Smooth muscle cell (in vitro differentiated cells): ENCODE results near the gene SKOR2. TPM values are rescaled to one million over a fixed set of nuclear protein-coding genes. Genes with fewer than 3 reads are reported as not detected.

ENCODE experiments used
- DNase-seq: peaks from one replicate; lab custom pipeline; 2025; ENCODE audit not compliant: unreplicated experiment; lab: John Stamatoyannopoulos, UW
- H2AFZ ChIP-seq: fragments of 200-600 bp; sonication (generic); 2 replicates; pipeline ENCODE4 v1.6.0; 2016; ENCODE audit warnings: antibody characterized with exemption, low read depth, mild to moderate bottlenecking
- H3F3A ChIP-seq: fragments of 200-600 bp; sonication (generic); 2 replicates; pipeline ENCODE4 v1.6.0; 2017; ENCODE audit warnings: antibody characterized with exemption, low read depth
- H3K27ac ChIP-seq: fragments of 200-600 bp; sonication (generic); 2 replicates; pipeline ENCODE4 v1.5.1; 2016; ENCODE audit warnings: low read depth, mild to moderate bottlenecking
- H3K27me3 ChIP-seq: fragments of 200-600 bp; sonication (generic); 2 replicates; pipeline ENCODE4 v1.6.1; 2016; ENCODE audit warnings: low read depth, mild to moderate bottlenecking
- H3K36me3 ChIP-seq: fragments of 200-600 bp; sonication (generic); 2 replicates; pipeline ENCODE4 v1.5.1; 2016; ENCODE audit warnings: low read depth
- H3K4me1 ChIP-seq: fragments of 200-600 bp; sonication (generic); 2 replicates; pipeline ENCODE4 v1.5.1; 2016; ENCODE audit warnings: low read depth
- H3K4me2 ChIP-seq: fragments of 200-600 bp; sonication (generic); 2 replicates; pipeline ENCODE4 v1.6.0; 2016; ENCODE audit warnings: mild to moderate bottlenecking
- H3K4me3 ChIP-seq: fragments of 200-600 bp; sonication (generic); 2 replicates; pipeline ENCODE4 v1.5.1; 2016; ENCODE audit warnings: mild to moderate bottlenecking
- H3K79me2 ChIP-seq: fragments of 200-600 bp; sonication (generic); 2 replicates; pipeline ENCODE4 v1.6.0; 2016; ENCODE audit warnings: low read depth, mild to moderate bottlenecking
- H3K9ac ChIP-seq: fragments of 200-600 bp; sonication (generic); 2 replicates; pipeline ENCODE4 v1.6.0; 2016; ENCODE audit warnings: low read depth
- H3K9me3 ChIP-seq: fragments of 200-600 bp; sonication (generic); replicated peaks from 2 replicates; pipeline ENCODE4 v1.5.1; 2016; ENCODE audit warnings: low read depth
- H4K20me1 ChIP-seq: fragments of 200-600 bp; sonication (generic); 2 replicates; pipeline ENCODE4 v1.6.0; 2016; ENCODE audit warnings: low read depth
- CTCF ChIP-seq: fragments of 200-600 bp; sonication (generic); IDR thresholded peaks from 2 replicates; pipeline ENCODE4 v1.5.1; 2017; ENCODE audit warnings: borderline replicate concordance, mild to moderate bottlenecking, antibody characterized with exemption; ENCODE audit not compliant: insufficient read depth, poor library complexity, severe bottlenecking
- WGBS: methylation state at CpG from one replicate; pipeline ENCODE4 v1.1.7; 2016; ENCODE audit warnings: low lambda C conversion rate; 5-methylcytosine and 5-hydroxymethylcytosine counted together
- polyA plus RNA-seq: library from polyadenylated mRNA; unstranded; fragments of >200 nt; fragmentation: Nextera tagmentation; extraction: Ambion mirVana; gene quantifications from 2 replicates; pipeline ENCODE4 v1.2.1, GENCODE V29; 2016
- total RNA-seq: library from RNA; depleted of rRNA; stranded (reverse); fragments of >200 nt; gene quantifications from 2 replicates; pipeline ENCODE4 v1.2.3, GENCODE V29; 2014

Gene SKOR2
- total and polyA plus RNA-seq, 2 experiments from 2014 or later: not detected

- Histone ChIP-seq H4K20me1 (no peaks in the 10 kb centered on the region), H3K27me3 (peaks cover 99% of the 10 kb centered on the region), H3K9ac (no peak overlapping the region), H2AFZ (no peak overlapping the region), H3K4me2 (no peak overlapping the region), H3K79me2 (no peaks in the 10 kb centered on the region), H3K4me1 (peaks cover 11% of the 10 kb centered on the region), H3F3A (no peaks in the 10 kb centered on the region), H3K36me3 (no peaks in the 10 kb centered on the region), H3K9me3 (no peaks in the 10 kb centered on the region), H3K27ac (no peak overlapping the region), H3K4me3 (no peak overlapping the region)
- TF ChIP-seq CTCF: no peak
- 11% methylated on average over 26 of the region's 26 CpGs for WGBS
- no peak for DNase-seq
Observed at GRCh38 chr18:47250391-47251046, 941 bp downstream of the SKOR2 start.

GRCh38 chr18:47249314-47249981 is 2.0 kb downstream of the SKOR2 start:
- DNase-seq: no peak
- Histone ChIP-seq H3K4me2 (no peak overlapping the region), H2AFZ (no peak overlapping the region), H3K4me1 (peaks cover 11% of the 10 kb centered on the region), H3K27me3 (peaks cover 99% of the 10 kb centered on the region), H3K9me3 (no peaks in the 10 kb centered on the region), H3K27ac (no peak overlapping the region), H3K79me2 (no peaks in the 10 kb centered on the region), H3F3A (no peaks in the 10 kb centered on the region), H3K9ac (no peak overlapping the region), H3K36me3 (no peaks in the 10 kb centered on the region), H4K20me1 (no peaks in the 10 kb centered on the region), H3K4me3 (no peak overlapping the region)
- no peak for TF ChIP-seq CTCF
- WGBS: 22% methylated on average over 7 of the region's 7 CpGs

- H3K9me3 ChIP-seq: no peaks in the 10 kb centered on the region
- TF ChIP-seq CTCF: no peak
- no peaks in the 10 kb centered on the region for H3F3A ChIP-seq
- H3K27ac ChIP-seq: no peak overlapping the region
- H3K9ac ChIP-seq: no peak overlapping the region
- no peak overlapping the region for H2AFZ ChIP-seq
- no peaks in the 10 kb centered on the region for H3K36me3 ChIP-seq
- no peak for DNase-seq
- no peaks in the 10 kb centered on the region for H4K20me1 ChIP-seq
- H3K4me3 ChIP-seq: no peak overlapping the region
- no peaks in the 10 kb centered on the region for H3K79me2 ChIP-seq
- H3K27me3 ChIP-seq: peaks cover 99% of the 10 kb centered on the region
- H3K4me1 ChIP-seq: peaks cover 11% of the 10 kb centered on the region
- 15% methylated on average over 59 of the region's 62 CpGs for WGBS
- no peak overlapping the region for H3K4me2 ChIP-seq
Observed at GRCh38 chr18:47248604-47249313, 2.7 kb downstream of the SKOR2 start.
